Measurements from ENCODE around the gene MUL1.
A peak's percentile ranks its signal among the peaks of the same experiment; 100 is the strongest.
"Not testable (repeated sequence)": the region's sequence is repeated elsewhere in the genome, so short reads cannot be mapped to it uniquely, and the experiment has no call there.

MUL1 gene, protein sequence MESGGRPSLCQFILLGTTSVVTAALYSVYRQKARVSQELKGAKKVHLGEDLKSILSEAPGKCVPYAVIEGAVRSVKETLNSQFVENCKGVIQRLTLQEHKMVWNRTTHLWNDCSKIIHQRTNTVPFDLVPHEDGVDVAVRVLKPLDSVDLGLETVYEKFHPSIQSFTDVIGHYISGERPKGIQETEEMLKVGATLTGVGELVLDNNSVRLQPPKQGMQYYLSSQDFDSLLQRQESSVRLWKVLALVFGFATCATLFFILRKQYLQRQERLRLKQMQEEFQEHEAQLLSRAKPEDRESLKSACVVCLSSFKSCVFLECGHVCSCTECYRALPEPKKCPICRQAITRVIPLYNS

DNA sequence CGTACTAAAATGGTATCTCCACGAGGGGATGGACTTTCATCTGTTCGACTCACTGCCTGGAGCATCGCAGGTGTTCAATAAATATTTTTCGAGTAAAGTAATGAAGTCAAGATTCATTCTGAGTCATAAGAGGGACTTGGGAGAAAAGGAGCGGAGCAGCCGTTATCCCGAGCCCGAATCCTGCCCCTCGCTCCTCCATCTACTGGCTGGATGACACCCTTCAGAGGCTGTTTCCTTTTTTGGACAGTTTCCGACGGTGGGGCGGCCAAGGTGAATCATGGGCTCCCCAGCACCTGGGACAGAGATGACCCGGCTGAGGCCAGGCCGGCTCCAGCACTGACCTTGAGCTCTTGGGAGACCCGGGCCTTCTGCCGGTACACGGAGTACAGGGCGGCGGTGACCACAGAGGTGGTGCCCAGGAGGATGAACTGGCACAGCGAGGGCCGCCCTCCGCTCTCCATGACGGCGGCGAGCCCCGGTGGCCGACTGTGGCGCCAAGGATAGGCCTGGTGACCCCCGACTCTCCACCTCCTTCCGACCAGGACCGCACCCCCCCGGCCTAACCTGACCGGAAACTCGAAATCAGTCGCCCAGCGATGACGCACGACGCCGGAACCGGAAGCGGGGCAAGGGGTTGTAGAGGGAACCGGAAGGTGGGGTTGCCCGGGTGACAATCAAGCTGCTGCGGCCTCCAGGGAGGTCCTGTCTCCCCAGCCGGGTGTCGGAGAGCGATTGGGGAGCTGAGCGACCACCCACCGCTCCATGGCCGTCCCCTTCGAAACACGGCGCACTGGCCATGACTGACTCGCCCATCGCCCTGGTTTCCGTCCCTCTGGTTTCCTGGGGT, at the start of gene MUL1:
Gene MUL1 (minus strand): TSS at position 588 of the 847 bp plus-strand sequence. CDS start 127 bp downstream, at position 461.
- DNase-seq: peak; percentile 96

DNA sequence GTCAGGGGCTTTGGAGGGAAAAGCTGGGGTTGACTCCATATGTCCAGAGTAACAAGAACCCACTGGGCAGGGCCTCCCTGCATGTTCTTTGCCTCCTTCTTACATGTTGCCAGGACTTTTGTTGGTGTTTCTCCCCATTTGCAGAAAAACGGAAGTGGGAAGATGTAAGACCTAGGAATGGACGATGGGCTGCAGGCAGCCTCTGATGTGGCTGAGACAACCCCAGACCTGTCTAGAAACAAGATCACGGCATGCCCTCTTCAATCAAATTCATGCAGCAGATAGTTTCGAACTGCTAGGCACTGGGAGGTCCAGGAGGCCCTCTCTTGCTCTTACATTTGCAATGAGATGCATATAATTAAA, 47.8 kb upstream of the MUL1 start:
- DNase-seq: no peak

DNA sequence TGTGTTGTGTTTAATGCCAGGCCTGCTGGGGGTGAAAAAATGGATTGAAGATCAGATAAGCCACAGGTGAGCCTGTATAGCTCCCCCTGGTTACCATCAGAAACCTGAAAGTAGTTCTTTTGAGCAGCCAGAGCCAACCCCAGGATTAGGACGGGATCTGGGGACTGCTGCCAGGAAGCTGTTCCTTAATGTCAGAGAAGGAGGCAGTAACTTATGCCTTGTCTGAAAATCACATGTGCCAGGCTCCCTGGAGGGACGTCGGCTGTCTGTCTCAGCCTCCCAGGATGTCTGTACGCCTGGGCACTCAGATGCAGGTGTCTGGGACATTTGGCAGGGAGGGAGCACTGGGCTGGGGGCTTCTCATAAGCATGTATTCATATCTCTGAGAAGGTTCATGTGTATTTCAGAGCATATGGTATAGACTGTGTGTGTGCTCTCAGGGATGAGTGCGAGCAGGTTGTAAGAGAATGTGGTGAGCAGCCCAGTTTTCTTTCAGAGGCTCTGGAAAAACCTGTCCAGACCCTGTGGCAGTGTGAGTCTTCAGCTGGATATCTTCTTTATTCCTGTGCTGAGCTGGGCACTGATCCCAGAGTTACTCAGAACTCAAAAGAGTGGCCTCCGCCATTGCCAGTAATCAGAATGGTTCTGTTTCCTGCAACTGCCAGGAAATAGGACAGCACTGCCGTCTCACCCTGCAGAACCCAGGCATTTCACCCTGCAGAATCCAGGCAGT, 47.2 kb upstream of the MUL1 start:
- no peak for DNase-seq

DNA sequence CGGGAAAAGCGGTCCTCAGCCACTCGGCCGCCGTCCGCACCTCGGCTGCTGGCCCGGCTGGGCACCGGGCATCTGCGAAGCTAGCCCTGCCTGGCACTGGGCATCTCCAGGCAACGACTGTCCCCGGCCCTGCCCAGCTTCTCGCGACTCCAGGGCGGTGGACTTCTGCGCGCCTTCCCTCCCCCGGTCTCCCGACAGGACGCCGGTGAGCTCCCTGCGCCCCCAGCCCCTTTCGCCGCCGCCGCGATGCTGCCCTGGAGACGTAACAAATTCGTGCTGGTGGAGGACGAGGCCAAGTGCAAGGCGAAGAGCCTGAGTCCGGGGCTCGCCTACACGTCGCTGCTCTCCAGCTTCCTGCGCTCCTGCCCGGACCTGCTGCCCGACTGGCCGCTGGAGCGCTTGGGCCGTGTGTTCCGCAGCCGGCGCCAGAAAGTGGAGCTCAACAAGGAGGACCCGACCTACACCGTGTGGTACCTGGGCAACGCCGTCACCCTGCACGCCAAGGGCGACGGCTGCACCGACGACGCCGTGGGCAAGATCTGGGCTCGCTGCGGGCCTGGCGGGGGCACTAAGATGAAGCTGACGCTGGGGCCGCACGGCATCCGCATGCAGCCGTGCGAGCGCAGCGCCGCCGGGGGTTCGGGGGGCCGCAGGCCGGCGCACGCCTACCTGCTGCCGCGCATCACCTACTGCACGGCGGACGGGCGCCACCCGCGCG, 44.9 kb upstream of the MUL1 start:
- no peak for DNase-seq

DNA sequence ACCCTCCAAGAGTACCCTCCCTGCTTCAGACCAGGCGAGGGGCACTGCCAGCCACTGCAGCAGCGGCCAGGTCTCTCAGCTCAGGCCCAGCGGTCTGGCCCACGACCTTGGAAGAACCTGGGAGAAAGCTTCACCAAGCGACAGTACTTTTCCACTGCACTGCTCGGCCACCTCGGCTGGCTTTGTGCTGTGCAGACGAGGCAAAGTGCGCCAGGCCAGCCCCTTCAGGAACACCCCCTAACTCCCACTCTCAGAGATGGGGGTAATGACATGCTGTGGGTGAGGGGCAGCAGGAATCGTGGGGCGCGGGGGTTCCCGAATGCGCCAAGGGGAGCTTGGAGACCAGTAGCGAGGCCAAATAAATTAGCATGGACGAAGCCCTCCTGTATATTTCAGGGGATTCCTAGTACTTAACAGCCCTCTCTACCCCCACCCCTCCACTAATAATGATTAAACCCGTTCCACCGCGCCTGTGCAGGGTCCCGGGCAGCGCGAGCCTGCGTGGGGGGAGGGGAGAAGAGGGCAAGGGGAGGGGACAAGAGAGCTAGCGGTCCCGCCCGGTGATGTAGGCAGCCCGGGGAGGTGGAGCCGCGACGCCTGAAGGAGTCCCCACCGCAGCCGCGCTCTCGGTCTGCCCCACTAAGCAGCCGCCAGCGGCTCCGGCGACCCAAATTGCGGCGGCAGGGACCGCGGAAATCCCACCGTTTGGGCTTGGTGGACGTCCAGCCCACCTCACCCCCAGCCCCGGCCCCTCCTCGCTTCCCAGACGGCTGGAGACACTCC, 44.2 kb upstream of the MUL1 start, which contains the start of gene FAM43B:
Gene FAM43B (plus strand): TSS at position 629 of the 783 bp plus-strand sequence. CDS start 401 bp downstream, outside the sequence.
- peak; percentile 11 for DNase-seq

DNA sequence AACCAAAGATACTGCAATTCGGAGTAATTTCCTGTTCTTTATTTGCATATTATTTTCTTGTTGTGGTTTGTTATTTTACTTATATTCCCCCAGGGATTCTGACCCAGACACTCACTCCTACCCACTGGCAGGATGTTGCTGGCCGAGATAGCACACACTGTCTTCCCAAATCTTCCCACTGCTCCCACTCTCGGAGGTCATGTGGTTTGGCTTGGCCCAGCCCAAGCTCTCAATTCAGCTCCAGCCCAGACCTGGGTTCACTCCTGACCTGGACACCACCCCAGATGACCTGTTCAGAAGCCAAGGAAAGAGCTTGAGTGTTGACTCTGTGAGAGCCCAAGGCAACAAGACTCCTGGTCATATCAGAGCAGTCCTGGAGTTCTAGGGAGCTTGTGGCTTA, 43.2 kb upstream of the MUL1 start:
- DNase-seq: no peak

DNA sequence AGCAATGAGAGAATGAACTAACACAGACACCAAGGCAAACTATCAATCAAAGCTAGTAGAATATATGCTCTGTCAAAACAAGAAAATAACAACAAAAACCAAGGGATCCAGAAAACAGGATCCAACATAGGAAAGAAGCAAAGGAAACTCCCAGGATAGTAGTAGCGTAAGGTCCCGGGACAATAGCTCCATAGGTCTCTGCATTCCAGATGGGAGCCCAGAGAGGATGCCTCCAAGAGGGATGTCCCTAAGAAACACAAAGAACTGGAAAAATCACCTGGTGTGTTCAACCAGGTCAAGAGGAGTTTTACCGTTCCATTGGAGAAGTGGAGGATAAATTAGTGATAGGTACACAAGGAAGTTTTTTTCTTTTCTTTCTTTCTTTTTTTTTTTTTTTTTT, 38.7 kb upstream of the MUL1 start:
- DNase-seq: no peak

DNA sequence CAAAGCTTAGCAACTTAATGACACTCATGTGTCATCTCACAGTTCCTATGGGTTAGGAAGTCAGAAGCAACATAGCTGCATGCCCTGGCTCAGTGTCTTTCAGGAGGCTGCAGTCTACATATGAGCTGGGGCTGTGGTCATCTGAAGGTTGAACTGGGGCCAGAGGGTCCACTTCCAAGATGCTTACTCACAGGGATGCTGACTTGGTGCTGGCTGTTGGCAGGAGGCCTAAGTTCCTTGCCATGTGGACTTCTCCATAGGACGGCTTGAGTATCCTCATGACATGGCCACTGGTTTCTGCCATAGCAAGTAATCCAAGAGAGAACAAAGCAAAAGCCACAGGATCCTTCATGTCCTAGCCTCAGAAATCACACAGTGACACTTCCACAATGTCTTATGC, 32.3 kb upstream of the MUL1 start:
- DNase-seq: no peak

DNA sequence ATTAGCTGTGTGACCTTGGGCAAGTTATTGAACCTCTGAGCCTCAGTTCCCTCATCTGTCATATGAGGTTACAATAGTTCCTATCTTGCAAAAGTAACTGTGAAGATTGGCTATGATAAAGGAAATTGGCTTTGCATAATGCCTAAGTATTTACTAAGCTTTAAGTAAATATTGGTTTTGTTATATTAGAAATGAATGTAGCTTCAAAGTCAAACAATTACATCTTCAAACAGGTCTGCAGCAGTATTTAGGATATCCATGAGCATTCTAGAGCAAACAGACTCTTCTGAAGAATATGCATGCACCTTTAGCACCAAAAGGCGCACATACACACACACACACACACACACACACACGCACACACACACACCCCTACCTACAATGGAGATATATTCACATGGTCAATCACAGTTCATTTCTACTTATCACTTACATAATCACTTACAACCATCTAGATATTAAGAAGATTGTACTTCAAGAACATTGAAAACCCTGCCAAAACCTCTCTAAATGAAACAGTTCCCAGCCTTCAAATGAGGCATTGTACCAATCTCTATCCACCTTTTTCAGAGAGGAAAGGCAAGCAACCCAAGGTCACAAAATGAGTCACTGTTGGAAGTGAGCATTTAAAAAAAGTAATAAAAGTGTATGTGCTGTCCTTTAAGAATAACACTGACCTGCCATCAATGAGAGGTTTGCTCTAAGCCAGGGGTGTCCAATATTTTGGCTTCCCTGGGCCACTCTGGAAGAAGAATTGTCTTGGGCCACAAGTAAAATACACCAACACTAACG, 31.0 kb upstream of the MUL1 start:
- DNase-seq: no peak

DNA sequence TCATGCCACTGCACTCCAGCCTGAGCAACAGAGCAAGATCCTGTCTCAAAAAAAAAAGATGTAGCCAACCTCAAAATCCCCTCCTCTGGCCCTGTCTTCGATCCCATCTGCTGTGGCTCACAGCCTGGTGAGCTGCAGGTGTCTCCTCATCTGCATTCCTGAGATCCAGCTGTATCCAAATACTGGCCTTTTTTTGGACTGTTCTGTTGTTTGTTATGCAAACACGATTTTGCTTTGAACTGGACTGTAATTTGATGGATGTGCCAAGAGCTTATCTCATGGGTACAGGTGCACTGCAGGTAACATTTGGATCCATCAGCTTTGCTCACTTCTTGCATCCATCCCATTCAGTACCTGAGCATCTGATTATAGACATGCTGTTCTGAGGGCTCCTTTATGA, 30.3 kb upstream of the MUL1 start:
- DNase-seq: no peak

DNA sequence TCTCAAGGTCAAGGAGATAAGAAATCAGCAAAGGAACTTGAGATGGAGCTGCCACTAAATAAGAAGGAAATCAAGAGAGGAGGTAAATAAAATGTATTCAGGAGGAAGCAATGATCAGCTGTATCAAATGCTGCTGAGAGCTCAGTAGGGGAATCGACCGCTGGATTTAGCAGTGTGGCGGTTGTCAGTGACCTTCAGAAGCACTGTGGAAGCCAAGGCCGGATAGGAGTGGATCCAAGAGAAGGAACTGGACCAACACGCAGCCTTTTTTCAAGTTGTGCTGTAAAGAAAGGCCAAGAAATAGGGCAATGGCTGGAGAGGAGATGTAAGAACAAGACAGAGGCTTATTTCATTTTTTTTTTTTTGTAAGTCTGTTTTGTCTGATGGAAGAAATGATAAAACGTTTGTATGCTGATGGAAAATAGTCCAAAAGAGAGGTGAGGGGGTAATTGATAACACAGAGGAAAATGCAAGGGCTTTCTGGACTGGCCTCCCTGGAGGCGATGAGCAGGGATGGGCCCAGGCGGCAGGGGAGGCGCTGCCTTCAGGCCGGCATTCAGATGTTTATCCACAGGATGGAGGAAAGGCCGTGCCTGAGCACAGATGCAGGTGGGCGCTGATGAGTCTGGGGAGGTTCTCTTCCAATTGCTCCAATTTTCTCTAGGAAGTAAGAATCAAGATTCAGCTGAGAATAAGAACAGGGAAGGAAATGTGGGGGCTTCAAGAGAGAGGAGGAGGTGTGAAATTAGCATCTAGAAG, 26.9 kb upstream of the MUL1 start:
- DNase-seq: no peak

DNA sequence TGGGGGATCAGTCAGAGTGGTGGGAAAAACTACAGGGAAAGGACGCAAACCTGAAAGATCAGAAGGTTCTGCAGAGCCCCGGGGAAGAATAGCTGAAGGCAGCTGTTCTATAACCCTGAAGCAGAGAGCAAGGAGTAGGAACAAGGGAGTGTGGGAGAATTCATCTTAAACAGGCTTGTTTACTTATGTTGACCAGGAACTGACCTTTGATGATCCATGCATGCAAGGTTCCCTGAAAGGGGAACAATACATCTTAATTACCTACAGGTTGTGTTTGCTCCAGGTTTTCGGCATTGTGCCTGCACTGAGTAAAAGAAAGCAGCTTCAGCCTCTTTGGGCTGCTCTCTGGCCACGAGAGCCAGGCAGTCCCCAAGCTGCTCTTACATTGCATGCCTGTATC, 25.7 kb upstream of the MUL1 start:
- no peak for DNase-seq

DNA sequence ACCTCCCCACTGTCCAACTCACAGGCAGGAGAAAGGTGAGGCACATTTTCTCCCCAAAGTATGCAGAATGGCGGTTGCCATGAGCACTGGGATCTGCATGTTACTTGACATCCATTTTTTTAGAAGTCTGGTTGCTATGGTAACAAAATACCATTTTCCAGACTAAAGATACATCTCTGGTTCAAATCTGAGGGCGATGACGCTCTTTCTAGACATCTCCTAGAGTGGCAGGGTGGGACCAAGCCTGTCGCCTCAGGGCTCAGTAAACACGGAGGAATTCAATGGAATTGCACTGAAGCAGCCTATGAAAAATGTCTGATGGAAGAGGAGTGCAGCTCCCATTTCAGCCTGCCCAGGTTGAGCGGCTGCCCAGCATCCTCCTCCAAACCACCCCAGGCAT, 22.9 kb upstream of the MUL1 start:
- DNase-seq: no peak

DNA sequence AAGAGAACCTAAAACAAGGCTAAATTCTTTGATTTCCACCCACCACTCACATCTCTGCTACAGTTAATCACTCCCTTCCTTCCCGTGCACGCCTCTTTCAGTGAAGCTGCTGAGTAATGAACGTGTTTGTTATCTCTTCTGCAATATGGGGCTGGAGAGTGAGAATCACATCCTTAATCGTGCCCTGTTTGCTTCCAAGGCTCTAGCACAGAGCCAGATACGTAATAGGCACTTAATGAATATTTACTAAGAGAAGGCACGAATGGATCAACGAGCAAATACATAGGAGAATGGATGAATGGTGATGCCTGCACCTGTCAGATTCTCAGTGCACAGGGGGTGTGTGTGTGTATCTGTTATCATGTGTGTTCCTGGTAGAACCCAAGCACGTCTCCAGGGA, 22.4 kb upstream of the MUL1 start:
- no peak for DNase-seq

DNA sequence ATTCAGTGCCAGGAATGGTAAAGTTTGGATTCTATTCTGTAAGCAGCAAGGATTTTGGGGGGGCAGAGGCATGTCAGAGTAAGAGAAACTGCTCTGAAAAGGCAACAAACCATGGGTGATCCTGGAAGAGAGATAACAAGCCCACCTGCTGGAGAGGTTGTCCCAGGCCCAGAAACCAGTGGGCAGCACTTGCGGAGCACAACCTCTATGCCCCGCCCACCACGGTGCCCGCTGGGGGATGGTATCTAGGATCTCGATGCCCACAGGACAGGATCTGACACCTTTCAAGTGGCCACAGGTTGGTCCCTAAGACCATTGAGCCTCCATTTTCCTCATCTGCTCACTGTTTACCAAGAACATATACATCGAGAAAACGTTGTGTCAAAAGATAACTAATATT, 20.3 kb upstream of the MUL1 start:
- DNase-seq: no peak

DNA sequence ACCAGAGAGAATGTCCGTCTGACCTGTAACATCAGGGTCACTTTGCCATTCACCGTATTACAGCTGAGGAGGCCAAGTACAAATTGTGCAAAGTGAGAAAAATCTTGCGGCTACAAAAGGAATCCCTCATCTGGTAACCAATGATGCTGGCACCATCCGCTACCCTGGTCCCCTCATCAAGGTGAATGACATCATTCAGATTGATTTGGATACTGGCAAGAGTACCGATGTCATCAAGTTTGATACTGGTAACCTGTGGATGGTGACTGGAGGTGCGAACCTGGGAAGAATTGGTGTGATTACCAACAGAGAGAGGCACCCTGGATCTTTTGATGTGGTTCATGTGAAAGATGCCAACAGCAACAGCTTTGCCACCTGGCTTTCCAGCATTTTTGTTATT, 18.3 kb upstream of the MUL1 start:
- DNase-seq: no peak

DNA sequence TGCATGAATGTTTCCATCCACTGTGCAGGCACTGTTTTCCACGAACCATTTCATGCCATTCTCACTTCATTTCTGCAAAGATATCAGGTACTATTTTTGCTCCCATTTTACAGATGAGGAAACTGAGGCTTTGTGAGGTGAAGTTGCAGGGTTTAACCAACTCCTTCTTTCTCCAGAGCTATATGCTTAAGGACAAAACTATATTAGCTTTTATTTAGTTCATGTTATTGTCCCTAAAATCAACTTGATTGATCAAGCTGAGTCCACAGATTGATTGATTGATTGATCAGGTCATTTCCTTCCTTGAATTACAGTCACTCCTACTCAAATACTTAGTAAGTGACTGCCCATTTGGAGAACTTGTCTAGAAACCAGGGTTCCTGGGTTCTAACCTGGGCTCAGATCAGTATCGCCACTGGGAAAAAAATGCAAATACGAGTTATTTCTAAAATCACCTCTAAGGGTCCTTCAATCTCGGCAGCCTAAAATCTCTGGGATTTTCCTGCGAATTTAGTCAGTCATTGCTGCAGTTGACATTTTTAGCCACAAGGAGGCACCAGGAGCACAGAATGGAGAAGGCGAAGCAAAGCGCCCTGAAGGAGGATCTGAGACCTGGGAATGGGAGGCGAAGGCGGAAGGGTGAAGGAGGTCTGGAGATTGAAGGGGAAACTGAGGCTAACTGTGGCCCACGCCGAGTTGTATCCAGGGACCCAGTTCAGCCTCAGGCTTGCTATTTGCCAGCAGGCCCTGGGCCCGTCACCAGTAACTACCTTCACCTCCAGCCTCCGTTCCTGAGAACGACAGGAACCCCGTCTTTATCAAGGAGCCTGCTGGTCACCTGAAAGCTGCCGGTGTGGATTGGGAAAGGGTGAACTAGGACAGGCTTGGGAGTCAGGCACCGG, 14.3 kb upstream of the MUL1 start:
- DNase-seq: peak; percentile 69

DNA sequence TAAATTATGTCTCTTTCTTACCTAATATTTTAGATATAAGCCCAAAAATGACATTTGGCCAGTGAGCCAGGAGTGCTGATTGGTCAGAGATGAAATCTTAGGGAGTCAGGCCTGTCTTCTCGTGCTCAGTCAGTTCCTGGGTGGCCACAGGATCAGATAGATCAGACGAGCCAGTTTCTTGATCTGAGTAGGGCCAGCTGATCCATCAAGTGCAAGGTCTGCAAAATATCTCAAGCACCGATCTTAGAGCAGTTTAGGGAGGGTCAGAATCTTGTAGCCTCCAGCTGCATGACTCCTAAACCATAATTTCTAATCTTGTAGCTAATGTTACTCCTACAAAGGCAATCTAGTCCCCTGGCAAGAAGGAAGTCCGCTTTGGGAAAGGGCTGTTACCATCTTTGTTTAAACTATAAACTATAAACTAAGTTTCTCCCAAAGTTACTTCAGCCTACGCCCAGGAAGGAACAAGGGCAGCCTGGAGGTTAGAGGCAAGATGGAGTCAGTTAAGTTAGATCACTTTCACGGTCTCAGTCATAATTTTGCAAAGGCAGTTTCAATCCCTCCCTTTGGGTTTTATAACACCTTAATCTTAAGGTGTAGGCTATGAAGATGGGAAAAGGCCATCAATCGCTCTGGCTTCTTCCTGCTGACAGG, 11.8 kb upstream of the MUL1 start:
- DNase-seq: not testable (repeated sequence)
